ENCODE data around the gene TCERG1L.

DNA sequence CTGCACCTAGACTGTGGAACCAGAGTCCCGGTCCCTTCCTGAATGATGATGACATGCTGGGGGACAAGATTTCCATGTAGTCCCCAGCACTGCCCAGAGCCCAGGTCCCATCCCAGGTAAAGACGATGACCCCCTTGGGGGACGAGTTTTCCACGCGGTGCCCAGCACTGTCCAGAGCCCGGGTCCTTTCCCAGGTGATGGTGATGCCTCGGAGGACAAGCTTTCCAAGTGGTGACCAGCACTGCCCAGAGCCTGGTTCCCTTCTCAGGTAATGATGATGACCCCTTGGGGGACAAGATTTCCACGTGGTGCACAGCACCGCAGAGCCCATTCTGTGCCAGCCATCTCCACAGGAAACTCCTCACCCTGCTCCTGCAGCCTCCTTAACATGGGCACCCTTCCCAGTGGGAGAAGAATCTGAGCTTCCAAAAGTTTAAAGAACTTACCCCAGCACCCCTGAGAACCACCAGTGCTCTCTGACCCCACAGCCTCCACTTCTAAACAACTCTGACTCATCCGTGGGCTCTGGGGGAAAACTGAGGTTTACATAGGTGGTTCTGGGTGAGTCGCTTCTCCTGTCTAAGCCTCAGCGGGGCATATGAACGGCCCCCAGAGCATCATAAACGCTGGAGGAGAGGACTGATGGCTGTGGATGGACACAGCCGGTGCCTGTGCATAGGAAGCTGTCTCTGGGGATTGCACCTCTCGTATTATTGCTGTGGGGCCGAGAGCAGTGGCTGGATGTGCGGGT, 233.2 kb downstream of the TCERG1L start:
- TF ChIP-seq, protein P1, sequence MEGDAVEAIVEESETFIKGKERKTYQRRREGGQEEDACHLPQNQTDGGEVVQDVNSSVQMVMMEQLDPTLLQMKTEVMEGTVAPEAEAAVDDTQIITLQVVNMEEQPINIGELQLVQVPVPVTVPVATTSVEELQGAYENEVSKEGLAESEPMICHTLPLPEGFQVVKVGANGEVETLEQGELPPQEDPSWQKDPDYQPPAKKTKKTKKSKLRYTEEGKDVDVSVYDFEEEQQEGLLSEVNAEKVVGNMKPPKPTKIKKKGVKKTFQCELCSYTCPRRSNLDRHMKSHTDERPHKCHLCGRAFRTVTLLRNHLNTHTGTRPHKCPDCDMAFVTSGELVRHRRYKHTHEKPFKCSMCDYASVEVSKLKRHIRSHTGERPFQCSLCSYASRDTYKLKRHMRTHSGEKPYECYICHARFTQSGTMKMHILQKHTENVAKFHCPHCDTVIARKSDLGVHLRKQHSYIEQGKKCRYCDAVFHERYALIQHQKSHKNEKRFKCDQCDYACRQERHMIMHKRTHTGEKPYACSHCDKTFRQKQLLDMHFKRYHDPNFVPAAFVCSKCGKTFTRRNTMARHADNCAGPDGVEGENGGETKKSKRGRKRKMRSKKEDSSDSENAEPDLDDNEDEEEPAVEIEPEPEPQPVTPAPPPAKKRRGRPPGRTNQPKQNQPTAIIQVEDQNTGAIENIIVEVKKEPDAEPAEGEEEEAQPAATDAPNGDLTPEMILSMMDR (conservative IDR thresholded peaks at IDR 0.05; ENCODE audit: low read length): no peak
- TF ChIP-seq EZH2phosphoT487 (IDR thresholded peaks at IDR 0.05; ENCODE audit: borderline replicate concordance): no peak
